ENCODE measurements around the gene UCK1. TPM values are rescaled to one million over a fixed set of nuclear protein-coding genes. Genes with fewer than 3 reads are reported as not detected.

The UCK1 gene
- total and polyA plus RNA-seq, 2 of the 13 experiments (the other 11 are each of a cell fraction or from before 2014, with no cell fraction given), result 11.0 to 24.1 TPM

DNA sequence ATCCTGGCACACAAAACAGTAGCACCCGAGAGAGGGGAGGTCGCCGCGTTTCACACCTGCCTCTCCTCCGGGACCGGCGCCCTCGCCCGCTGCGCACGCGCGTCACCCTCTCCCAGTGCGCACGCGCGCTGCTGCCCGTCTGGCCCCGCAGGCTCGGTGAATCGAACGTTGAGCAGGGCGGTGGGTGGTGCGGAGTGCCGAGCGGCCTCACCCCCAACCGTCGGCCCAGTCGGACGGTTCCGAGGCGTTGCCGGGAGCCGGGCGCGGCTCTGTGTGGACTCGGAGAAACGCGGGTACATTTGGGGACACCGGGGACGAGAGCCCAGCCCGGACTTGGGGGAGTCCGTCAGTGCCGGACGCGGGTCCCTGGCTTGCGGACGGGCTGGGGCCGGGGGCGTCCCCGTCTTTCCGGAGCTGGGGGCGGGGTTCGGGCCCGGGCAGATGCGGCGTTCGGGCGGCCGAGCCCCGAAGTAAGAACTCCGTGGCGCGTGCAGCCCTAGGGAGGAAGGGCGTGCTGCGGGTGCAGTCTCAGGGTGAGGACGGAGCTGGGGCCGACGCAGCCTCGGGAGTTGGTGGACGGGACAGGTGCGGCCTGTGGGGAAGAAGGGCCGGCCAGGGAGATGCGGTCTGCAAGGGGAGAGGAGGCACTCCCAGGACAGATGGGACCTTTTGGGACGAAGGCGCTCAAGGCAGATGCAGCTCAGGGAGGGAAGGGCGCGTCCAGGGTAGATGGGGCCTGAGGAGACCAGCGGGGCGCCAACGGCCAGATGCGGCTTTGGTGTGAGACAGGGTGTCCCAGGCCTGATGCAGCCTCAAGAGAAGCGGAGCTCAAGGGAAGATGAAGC lies 28.1 kb downstream of the UCK1 start, which contains the start of gene POMT1 (continued):
- TF ChIP-seq MTA1 (CRISPR knock-in tag; IDR thresholded peaks at IDR 0.05; ENCODE audit: borderline replicate concordance) (peak; percentile 31; the same call in 1 of the 2 replicates), HNF4A (CRISPR knock-in tag; IDR thresholded peaks at IDR 0.05) (peak; percentile 19; the same call in 1 of the 2 replicates), ZNF619 (CRISPR knock-in tag; IDR thresholded peaks at IDR 0.05) (0 out of 2 replicates have a peak, but pooled peaks have one; percentile 56), ZNF558 (CRISPR knock-in tag; IDR thresholded peaks at IDR 0.05; ENCODE audit: borderline replicate concordance) (peak; percentile 65; the same call in 1 of the 2 replicates), NCOA2 (CRISPR knock-in tag; IDR thresholded peaks at IDR 0.05) (peak; percentile 41), ZNF30 (CRISPR knock-in tag; IDR thresholded peaks at IDR 0.05) (peak; percentile 55), ZNF253 (CRISPR knock-in tag; IDR thresholded peaks at IDR 0.05; ENCODE audit: borderline replicate concordance) (peak; percentile 37), ZNF143 (CRISPR knock-in tag; IDR thresholded peaks at IDR 0.05) (peak; percentile 60), ZNF569 (CRISPR knock-in tag; IDR thresholded peaks at IDR 0.05; ENCODE audit: borderline replicate concordance) (0 out of 2 replicates have a peak, but pooled peaks have one; percentile 73), ZNF235 (CRISPR knock-in tag; IDR thresholded peaks at IDR 0.05; ENCODE audit: borderline replicate concordance) (0 out of 2 replicates have a peak, but pooled peaks have one; percentile 46), ZNF816 (CRISPR knock-in tag; IDR thresholded peaks at IDR 0.05; ENCODE audit: borderline replicate concordance) (peak; percentile 35; the same call in 1 of the 2 replicates), GATAD1 (CRISPR knock-in tag; IDR thresholded peaks at IDR 0.05) (peak; percentile 87), LCORL (IDR thresholded peaks at IDR 0.05) (no peak), LCORL (CRISPR knock-in tag; IDR thresholded peaks at IDR 0.05) (peak; percentile 54; the same call in 1 of the 2 replicates), IRF2 (CRISPR knock-in tag; IDR thresholded peaks at IDR 0.05) (peak; percentile 74; the same call in 1 of the 2 replicates), MAF1 (CRISPR knock-in tag; IDR thresholded peaks at IDR 0.05; ENCODE audit: borderline replicate concordance) (no peak), FOXO1 (CRISPR knock-in tag; IDR thresholded peaks at IDR 0.05) (peak; percentile 66), NFIC (IDR thresholded peaks at IDR 0.05; ENCODE audit: low read length) (no peak), SATB2 (CRISPR knock-in tag; IDR thresholded peaks at IDR 0.05) (no peak)
- TF ChIP-seq, protein P1, sequence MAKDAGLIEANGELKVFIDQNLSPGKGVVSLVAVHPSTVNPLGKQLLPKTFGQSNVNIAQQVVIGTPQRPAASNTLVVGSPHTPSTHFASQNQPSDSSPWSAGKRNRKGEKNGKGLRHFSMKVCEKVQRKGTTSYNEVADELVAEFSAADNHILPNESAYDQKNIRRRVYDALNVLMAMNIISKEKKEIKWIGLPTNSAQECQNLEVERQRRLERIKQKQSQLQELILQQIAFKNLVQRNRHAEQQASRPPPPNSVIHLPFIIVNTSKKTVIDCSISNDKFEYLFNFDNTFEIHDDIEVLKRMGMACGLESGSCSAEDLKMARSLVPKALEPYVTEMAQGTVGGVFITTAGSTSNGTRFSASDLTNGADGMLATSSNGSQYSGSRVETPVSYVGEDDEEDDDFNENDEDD (CRISPR knock-in tag; IDR thresholded peaks at IDR 0.05; ENCODE audit: borderline replicate concordance), result peak; percentile 76; the same call in 1 of the 2 replicates
- TF ChIP-seq, protein P2, sequence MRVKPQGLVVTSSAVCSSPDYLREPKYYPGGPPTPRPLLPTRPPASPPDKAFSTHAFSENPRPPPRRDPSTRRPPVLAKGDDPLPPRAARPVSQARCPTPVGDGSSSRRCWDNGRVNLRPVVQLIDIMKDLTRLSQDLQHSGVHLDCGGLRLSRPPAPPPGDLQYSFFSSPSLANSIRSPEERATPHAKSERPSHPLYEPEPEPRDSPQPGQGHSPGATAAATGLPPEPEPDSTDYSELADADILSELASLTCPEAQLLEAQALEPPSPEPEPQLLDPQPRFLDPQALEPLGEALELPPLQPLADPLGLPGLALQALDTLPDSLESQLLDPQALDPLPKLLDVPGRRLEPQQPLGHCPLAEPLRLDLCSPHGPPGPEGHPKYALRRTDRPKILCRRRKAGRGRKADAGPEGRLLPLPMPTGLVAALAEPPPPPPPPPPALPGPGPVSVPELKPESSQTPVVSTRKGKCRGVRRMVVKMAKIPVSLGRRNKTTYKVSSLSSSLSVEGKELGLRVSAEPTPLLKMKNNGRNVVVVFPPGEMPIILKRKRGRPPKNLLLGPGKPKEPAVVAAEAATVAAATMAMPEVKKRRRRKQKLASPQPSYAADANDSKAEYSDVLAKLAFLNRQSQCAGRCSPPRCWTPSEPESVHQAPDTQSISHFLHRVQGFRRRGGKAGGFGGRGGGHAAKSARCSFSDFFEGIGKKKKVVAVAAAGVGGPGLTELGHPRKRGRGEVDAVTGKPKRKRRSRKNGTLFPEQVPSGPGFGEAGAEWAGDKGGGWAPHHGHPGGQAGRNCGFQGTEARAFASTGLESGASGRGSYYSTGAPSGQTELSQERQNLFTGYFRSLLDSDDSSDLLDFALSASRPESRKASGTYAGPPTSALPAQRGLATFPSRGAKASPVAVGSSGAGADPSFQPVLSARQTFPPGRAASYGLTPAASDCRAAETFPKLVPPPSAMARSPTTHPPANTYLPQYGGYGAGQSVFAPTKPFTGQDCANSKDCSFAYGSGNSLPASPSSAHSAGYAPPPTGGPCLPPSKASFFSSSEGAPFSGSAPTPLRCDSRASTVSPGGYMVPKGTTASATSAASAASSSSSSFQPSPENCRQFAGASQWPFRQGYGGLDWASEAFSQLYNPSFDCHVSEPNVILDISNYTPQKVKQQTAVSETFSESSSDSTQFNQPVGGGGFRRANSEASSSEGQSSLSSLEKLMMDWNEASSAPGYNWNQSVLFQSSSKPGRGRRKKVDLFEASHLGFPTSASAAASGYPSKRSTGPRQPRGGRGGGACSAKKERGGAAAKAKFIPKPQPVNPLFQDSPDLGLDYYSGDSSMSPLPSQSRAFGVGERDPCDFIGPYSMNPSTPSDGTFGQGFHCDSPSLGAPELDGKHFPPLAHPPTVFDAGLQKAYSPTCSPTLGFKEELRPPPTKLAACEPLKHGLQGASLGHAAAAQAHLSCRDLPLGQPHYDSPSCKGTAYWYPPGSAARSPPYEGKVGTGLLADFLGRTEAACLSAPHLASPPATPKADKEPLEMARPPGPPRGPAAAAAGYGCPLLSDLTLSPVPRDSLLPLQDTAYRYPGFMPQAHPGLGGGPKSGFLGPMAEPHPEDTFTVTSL (CRISPR knock-in tag; IDR thresholded peaks at IDR 0.05; ENCODE audit: borderline replicate concordance), result peak; percentile 44; the same call in 1 of the 2 replicates
- TF ChIP-seq, protein P3, sequence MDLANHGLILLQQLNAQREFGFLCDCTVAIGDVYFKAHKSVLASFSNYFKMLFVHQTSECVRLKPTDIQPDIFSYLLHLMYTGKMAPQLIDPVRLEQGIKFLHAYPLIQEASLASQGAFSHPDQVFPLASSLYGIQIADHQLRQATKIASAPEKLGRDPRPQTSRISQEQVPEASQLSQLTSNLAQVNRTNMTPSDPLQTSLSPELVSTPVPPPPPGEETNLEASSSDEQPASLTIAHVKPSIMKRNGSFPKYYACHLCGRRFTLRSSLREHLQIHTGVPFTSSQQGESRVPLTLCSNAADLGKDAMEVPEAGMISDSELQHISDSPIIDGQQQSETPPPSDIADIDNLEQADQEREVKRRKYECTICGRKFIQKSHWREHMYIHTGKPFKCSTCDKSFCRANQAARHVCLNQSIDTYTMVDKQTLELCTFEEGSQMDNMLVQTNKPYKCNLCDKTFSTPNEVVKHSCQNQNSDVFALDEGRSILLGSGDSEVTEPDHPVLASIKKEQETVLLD (CRISPR knock-in tag; IDR thresholded peaks at IDR 0.05; ENCODE audit: low read depth), result peak; percentile 50; the same call in 1 of the 2 replicates

All from HepG2 (cell line).